ENCODE results near the gene CCNJ.

DNA sequence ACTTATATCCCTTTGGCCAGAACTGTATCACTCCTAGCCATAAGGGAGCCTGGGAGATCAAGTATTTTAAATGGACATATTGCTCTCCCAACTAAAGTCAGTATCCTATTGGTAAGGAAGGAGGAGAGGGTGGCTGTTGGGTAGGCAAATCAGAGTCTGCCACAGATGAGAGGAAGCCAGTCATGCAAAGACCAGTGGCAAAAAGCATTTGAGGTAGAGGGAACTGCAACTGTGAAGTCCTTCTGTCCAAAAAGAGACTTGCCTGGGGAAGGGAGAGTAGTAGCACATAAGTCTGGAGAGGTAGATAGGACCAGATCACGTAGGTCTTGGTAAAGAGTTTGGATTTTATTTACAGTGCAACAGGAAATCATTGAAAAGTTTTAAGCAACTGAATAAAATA, 8.8 kb upstream of the CCNJ start:
- TF ChIP-seq CTCF (conservative IDR thresholded peaks at IDR 0.05; ENCODE audit: low read depth in 2 of 2) (no peak), POLR2AphosphoS5 (IDR thresholded peaks at IDR 0.05; ENCODE audit: low read depth) (no peak), EZH2phosphoT487 (IDR thresholded peaks at IDR 0.05; ENCODE audit: unreplicated experiment) (no peak), JUNB (IDR thresholded peaks at IDR 0.05; ENCODE audit: unreplicated experiment) (no peak), ZNF331 (CRISPR knock-in tag; IDR thresholded peaks at IDR 0.05; ENCODE audit: low read depth) (no peak)
- TF ChIP-seq, protein P1, sequence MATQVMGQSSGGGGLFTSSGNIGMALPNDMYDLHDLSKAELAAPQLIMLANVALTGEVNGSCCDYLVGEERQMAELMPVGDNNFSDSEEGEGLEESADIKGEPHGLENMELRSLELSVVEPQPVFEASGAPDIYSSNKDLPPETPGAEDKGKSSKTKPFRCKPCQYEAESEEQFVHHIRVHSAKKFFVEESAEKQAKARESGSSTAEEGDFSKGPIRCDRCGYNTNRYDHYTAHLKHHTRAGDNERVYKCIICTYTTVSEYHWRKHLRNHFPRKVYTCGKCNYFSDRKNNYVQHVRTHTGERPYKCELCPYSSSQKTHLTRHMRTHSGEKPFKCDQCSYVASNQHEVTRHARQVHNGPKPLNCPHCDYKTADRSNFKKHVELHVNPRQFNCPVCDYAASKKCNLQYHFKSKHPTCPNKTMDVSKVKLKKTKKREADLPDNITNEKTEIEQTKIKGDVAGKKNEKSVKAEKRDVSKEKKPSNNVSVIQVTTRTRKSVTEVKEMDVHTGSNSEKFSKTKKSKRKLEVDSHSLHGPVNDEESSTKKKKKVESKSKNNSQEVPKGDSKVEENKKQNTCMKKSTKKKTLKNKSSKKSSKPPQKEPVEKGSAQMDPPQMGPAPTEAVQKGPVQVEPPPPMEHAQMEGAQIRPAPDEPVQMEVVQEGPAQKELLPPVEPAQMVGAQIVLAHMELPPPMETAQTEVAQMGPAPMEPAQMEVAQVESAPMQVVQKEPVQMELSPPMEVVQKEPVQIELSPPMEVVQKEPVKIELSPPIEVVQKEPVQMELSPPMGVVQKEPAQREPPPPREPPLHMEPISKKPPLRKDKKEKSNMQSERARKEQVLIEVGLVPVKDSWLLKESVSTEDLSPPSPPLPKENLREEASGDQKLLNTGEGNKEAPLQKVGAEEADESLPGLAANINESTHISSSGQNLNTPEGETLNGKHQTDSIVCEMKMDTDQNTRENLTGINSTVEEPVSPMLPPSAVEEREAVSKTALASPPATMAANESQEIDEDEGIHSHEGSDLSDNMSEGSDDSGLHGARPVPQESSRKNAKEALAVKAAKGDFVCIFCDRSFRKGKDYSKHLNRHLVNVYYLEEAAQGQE (IDR thresholded peaks at IDR 0.05; ENCODE audit: unreplicated experiment): no peak

All from GM23338 (cell line).